NB4 (cell line): ENCODE data around the gene ILF3.
A peak's percentile ranks its signal among the peaks of the same experiment; 100 is the strongest.

Source experiments
- DNase-seq: peaks from one replicate; pipeline ENCODE4 v3.0.0; 2010; ENCODE audit warnings: low read depth
- H3K4me3 ChIP-seq: one replicate; pipeline ENCODE4 v1.5.1; 2011; ENCODE audit warnings: mild to moderate bottlenecking, low read depth, low read length, moderate library complexity
- CTCF ChIP-seq: IDR thresholded peaks from one replicate; pipeline ENCODE4 v1.5.1; 2012; ENCODE audit warnings: low read depth, low read length
- MYC ChIP-seq: IDR thresholded peaks from 2 replicates; pipeline ENCODE4 v1.6.1; 2011; ENCODE audit warnings: low read depth, low read length
- POLR2A ChIP-seq: IDR thresholded peaks from 2 replicates; pipeline ENCODE4 v1.6.1; 2011; ENCODE audit warnings: mild to moderate bottlenecking; ENCODE audit not compliant: insufficient read length; ENCODE audit errors: extremely low read depth
- TF ChIP-seq, protein P1 (sequence below): IDR thresholded peaks from 2 replicates; pipeline ENCODE4 v1.6.1; 2011; ENCODE audit warnings: low read depth, low read length

ILF3 gene

DNA sequence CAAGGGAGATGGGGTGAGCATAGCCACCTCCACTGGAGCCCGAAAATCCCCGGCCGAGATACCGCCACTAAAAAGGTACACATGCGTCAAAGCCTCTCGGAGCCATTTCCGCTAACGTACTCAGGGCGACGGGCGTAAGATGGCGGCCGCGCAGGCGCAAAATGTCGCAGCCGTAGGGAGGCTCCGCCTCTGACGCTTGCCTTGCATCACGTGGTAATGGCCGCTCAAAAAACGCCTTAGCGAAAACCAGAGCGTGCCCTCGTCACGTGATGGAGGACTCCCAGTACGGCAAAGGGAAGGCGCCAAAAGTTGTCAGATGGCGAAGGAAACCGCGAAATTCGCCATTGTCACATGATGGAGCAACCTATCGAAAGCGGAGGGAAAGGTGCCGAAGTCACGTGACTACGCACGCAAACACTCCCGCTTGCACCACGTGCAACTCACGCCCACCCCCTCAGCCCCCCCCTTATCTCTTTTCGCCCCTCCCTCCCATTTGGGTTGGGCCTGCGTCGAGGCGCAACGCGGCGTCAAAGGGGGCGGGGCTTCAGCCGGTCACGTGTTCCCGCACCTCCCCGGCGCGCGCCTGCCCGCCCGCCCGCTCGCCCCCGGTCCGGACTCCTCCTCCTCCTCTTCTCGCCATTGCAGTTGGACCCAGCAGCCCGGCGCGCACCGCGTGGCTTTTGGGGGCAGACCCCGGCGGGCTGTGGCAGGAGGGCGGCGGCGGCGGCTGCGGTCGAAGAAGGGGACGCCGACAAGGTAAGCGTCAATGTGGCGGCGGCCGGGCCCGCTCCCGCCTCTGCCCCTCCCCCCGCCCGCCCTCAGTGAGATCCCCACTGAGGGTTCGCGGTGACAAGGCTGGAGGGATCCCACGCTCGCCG is at the start of gene ILF3:
ILF3 (plus strand) TSS at position 615 of the 878 bp plus-strand sequence. CDS start 16,260 bp downstream, outside the sequence.
- DNase-seq = peak; percentile 100
- TF ChIP-seq MYC (peak; percentile 97), CTCF (no peak), POLR2A (peak; percentile 100)
- TF ChIP-seq, protein P1, sequence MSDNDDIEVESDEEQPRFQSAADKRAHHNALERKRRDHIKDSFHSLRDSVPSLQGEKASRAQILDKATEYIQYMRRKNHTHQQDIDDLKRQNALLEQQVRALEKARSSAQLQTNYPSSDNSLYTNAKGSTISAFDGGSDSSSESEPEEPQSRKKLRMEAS = peak; percentile 97
- H3K4me3 ChIP-seq = peak within 1 kb of the TSS; percentile 74

- H3K4me3 ChIP-seq = no peak overlapping the region
Observed at GRCh38 chr19:10604460-10604980, 49.6 kb upstream of the ILF3 start.

DNA sequence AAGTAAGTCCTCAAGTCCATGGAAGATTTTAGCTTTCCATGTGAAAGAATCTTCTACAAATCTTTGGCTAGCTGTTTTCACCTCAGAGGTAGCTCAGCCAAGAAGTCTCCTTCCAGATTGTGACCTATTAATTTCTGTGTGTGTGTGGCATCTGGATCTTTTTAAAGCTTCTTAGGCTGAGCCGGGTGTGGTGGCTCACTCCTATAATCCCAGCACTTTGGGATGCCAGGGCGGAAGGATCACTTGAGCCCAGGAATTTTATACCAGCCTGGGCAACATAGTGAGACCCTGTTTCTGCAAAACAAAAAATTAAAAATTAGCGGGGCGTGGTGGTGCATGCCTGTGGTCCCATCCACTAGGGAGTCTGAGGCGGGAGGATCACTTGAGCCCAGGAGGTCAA is 42.2 kb upstream of the ILF3 start:
- TF ChIP-seq, protein P1 = no peak
- TF ChIP-seq MYC (no peak), CTCF (no peak), POLR2A (no peak)
- H3K4me3 ChIP-seq = no peak overlapping the region
- DNase-seq = no peak

More at GRCh38 chr19:10604460-10604980, 49.6 kb upstream of the ILF3 start:
- no peak for TF ChIP-seq CTCF
- peak; percentile 68; the same call in 1 of the 2 replicates for TF ChIP-seq MYC
- TF ChIP-seq POLR2A = no peak
- TF ChIP-seq, protein P1 = no peak
- peak; percentile 40 for DNase-seq

DNA sequence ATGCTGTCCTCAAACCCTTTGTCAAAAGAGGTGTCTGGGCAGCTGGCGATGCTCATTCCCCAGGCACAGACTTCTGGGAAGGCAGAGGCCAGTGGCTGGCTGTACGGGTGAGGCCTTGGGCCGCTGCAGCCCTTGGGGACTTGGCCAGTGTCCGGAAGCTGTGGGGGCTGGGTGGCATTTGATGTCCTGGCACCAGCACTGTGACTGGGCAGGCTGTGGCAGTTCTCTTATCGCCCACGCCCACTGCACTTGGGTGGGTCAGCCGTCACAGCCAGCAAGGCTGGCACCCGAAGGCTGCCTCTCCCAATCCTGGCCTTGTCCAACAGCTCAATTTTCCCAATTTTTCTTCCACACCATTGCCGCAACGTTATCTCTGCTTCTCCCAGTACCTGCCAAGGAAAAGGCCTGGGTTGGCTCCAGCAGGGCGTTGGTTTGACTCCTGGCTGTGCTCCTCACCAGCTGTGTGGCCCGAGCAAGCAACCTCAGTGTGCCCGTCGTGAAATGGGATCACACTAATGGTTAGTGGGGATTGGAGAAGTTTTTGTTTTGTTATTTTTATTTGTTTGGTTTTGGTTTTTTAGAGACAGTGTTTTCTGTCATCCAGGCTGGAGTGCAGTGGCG is 41.5 kb upstream of the ILF3 start:
- no peak overlapping the region for H3K4me3 ChIP-seq
- no peak for DNase-seq
- TF ChIP-seq MYC = no peak
- TF ChIP-seq, protein P1 = no peak
- TF ChIP-seq POLR2A = no peak
- no peak for TF ChIP-seq CTCF

GRCh38 chr19:10615429-10616023 is 38.6 kb upstream of the ILF3 start:
- H3K4me3 ChIP-seq = no peak overlapping the region
- DNase-seq = no peak
- TF ChIP-seq, protein P1 = no peak
- TF ChIP-seq POLR2A (no peak), CTCF (no peak), MYC (no peak)
